ENCODE results near the gene PAK2. TPM values are rescaled to one million over a fixed set of nuclear protein-coding genes. Genes with fewer than 3 reads are reported as not detected.
"Not testable (repeated sequence)": the region's sequence is repeated elsewhere in the genome, so short reads cannot be mapped to it uniquely, and the experiment has no call there.

Gene PAK2
- polyA plus RNA-seq, 1 donor, result 46.8 TPM

DNA sequence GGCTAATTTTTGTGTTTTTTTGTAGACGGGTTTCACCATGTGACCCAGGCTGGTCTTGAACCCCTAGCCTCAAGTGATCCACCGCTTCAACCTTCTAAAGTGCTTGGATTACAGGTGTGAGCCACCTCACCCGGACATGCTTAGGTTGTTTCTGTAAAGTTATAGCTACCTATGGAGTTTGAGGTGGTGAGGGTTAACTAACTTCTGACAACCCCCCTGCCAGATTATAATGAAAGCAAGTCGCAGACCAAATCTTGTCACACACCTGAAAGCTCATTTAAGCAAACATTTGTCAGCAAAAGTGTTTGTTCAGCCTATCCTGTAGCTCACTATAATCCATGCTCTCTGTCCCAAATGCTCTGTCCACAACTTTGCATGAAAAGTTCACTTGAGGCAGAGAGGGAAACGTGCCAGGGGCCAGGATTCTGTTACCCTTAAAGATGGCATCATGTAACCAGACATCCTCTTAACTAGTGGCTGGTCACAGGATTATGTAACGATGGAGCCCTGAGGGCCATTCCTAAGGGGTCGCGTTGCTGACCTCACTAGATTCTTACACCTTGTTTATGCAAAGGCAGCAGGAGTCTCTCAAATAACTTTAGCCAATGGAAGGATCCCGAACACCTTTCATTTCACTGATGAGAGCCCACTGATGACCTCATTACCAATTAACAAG is 103.9 kb downstream of the PAK2 start:
- DNase-seq (ENCODE audit: low read depth), result no peak

DNA sequence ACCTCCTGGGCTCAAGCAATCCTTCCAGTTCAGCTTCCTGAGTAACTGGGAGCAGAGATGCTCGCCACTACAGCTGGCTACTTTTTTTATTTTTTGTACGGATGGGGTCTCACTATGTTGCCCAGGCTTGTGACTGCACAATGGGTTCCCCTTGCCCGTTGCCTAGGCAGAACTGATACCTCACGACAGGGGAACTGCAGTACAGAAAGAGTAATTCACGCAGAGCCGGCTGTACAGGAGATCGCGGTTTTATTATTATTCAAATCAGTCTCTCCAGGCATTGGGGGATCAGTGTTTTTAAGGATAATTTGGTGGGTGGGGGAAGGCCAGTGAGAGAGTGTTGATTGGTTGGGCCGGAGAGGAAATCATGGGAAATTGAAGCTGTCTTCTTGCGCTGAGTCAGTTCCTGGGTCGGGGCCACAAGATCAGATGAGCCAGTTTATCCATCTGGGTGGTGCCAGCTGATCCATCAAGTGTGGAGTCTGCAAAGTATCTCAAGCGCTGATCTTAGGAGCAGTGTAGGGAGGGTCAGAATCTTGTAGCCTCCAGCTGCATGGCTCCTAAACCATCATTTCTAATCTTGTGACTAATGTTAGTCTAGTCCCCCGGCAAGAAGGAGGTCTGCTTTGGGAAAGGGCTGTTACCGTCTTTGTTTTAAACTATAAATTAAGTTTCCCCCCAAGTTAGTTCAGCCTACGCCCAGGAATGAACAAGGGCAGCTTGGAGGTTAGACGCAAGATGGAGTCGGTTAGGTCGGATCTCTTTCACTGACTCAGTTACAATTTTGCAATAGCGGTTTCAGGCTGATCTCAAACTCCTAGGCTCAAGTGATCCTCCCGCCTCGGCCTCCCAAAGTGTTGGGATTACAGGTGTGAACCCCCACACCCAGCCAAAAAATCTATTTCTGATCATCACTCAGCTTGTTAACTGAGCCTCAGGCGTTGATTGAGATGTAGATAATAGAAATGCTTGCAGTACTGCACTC is 104.9 kb downstream of the PAK2 start:
- DNase-seq (ENCODE audit: low read depth), result not testable (repeated sequence)

DNA sequence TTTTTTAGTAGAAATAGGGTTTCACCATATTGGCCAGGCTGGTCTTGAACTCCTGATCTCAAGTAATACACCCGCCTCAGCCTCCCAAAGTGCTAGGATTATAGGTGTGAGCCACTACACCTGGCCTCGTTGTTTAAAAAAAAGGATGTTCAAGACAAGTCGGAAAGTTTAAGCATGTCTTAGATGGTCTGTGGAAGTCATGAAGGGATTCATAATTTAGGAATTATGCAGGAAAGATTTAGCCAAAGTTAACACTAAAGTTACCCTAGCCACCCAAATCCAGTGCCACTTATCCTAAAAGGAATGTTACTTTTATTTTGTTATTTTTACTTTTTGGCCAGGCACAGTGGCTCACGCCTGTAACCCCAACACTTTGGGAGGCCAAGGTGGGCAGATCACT is 108.7 kb downstream of the PAK2 start:
- DNase-seq (ENCODE audit: low read depth), result not testable (repeated sequence)

DNA sequence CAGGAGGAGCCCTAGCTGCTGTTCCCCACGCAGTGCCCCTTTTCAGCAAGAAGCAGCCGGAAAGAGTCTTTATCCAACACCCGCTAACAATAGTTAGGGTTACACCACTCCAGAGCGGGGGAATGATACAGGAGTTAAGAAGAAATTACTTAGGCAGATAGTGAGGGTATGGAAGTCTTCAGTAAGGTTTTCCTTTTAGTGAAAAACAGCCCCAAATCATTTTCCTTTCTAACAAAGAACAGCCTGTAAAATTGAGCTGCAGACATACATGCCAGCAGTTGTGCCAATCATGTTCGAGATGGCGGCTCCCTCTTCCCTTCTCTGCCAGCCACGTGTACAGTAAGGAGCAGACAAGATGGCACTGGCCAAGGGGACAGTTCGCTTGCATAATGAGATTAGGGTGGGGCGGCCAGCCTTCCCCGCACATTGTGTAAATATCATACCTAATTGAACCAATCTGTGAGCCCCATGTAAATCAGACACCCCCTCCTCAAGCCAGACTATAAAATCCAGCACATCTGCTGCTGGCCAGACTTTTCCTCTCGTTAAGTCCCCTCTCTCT is 109.6 kb downstream of the PAK2 start:
- DNase-seq (ENCODE audit: low read depth), result no peak

GRCh38 chr3:196863000-196863399 is 123.3 kb downstream of the PAK2 start:
- DNase-seq (ENCODE audit: low read depth), result not testable (repeated sequence)

DNA sequence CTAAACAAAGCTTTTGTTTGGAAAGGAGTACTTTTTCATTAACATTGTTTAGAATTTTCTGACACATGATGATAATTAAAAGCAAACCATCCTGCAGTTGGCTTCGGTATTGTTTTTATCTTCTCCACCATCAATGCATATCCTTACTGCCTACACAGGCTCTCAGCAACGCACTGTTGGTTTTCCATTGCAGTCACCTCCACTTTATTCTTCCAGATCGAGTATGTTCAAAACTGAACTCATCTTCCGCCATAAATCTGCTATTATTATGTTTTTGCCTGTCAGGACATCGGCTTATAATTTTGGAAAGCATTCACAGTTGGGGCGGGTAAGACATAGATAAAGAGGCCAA is 127.5 kb downstream of the PAK2 start:
- no peak for DNase-seq (ENCODE audit: low read depth)

DNA sequence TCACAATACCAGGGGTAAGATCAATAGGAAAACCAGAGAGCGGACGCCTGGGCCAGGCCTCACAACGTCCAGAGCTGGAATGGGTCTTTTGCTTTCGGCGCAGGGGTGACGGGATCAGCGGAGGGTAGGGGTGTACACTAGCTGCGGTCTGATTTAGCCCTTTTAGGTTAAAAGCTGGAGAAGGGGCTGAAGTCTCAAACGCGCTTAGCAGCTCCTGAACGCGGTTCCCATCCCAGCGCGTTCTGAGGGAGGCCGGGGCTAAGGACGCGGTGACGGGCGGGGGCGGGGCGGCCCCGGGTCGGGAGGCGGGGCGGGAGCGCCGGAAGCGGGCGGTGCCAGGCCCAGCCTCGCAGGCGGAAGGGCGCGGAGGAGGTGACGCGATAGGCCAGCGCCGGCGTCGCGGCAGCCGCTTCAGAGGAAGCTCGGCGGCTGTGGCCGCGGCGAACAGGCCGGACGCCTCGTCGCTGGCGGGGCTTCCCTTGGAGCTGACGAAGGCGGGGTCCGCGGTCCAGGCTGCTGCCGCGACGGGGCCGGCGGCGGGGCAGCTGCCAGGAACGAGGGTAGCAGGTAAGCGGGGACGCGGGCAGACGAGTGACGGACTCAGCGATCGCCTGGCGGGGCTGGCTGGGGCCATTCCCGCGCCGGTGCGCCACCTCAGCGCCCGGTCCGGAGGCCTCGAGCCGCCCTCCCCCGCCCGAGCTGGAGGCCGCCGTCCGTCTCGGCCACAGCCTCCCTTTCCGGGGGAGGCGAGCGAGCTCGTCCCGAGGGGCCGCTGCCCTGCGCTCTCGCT is 128.0 kb downstream of the PAK2 start, which contains the start of gene SENP5:
TSS of gene SENP5 (plus strand) at position 414 of the 790 bp plus-strand sequence. CDS start 17,262 bp downstream, outside the sequence.
- DNase-seq (ENCODE audit: low read depth), result peak; percentile 75

DNA sequence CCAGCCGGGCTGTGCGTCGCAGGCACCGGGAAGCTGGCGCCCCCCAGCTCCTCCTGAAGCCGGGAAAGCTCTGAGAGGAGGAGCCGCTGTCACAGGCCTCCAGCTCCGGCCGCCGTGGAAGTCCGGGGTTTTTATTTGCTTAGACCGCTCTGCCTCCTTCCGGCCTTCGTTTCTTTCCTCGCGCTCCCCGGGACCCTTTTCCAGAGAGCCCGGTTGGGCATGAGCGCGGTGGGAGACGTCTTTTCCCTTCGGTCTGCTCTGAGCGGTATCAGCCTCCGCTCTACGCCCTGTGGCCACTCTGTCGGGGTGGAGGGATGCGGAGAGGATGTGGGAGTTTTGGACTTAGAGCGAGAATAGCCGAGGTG is 128.6 kb downstream of the PAK2 start:
- DNase-seq (ENCODE audit: low read depth), result no peak

DNA sequence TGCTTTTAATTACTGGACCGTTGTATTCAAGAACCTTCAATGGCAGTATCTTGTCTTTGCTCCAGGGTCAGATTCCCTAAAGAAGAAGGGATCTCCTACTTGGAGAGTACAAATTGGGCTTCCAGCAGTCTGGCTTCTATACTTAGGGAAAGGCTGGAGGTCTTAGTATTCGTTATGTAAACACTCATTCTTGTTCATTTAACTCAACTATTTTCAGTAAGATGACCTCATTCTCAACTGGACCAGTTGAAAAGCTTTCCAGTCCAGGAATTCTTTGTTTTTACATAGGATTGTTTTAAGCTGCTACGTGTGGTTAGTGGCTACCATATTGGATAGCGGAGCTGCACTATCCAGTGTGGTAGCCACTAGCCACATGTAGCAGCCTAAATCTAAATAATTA is 132.7 kb downstream of the PAK2 start:
- DNase-seq (ENCODE audit: low read depth), result no peak

- DNase-seq (ENCODE audit: low read depth), result not testable (repeated sequence)
These were observed 134.9 kb downstream of the PAK2 start for GRCh38 chr3:196874511-196875094.

- DNase-seq (ENCODE audit: low read depth), result no peak
These were observed 135.6 kb downstream of the PAK2 start for GRCh38 chr3:196875258-196875657.

Other genes starting within 250 kb of the PAK2 start
- gene RNF168, start 236.1 kb upstream of the PAK2 start, polyA plus RNA-seq (ENCODE audit: insufficient read length), result 8.4 TPM
- 2.2 TPM for gene SMCO1, start 224.5 kb upstream of the PAK2 start, polyA plus RNA-seq (ENCODE audit: insufficient read length)
- gene WDR53, start 171.3 kb upstream of the PAK2 start, polyA plus RNA-seq (ENCODE audit: insufficient read length), result 10.4 TPM
- gene FBXO45, start 171.2 kb upstream of the PAK2 start, polyA plus RNA-seq (ENCODE audit: insufficient read length), result 14.5 TPM
- gene NRROS, start 100.2 kb upstream of the PAK2 start, polyA plus RNA-seq (ENCODE audit: insufficient read length), result 5.1 TPM
- 1.6 TPM for gene CEP19, start 27.6 kb upstream of the PAK2 start, polyA plus RNA-seq (ENCODE audit: insufficient read length)
- gene PIGX, start 27.5 kb upstream of the PAK2 start, polyA plus RNA-seq (ENCODE audit: insufficient read length), result 16.6 TPM
- gene SENP5, start 128.1 kb downstream of the PAK2 start, polyA plus RNA-seq (ENCODE audit: insufficient read length), result 20.9 TPM
- 73.0 TPM for gene NCBP2, start 202.7 kb downstream of the PAK2 start, polyA plus RNA-seq (ENCODE audit: insufficient read length)
- gene PIGZ, start 229.0 kb downstream of the PAK2 start, polyA plus RNA-seq (ENCODE audit: insufficient read length), result 1.7 TPM

Data from forelimb muscle (tissue), 1 donor.